ENCODE results near the gene LMO1. TPM values are rescaled to one million over a fixed set of nuclear protein-coding genes. Genes with fewer than 3 reads are reported as not detected.

The LMO1 gene
- 0.27 TPM for total RNA-seq

- peak; percentile 39 to 82 (median 80) for DNase-seq (ENCODE audit: low read depth in 2 of 3, low spot score in 2 of 3)
These were observed at the start of gene LMO1 for GRCh38 chr11:8263769-8264410. Gene LMO1 (minus strand): TSS chr11:8263878. CDS start chr11:8263362, 516 bp downstream.

- no peak for DNase-seq (ENCODE audit: low read depth in 2 of 3, low spot score in 2 of 3)
These were observed 49.3 kb upstream of the LMO1 start for GRCh38 chr11:8312986-8313385.

GRCh38 chr11:8311366-8311765 lies 47.7 kb upstream of the LMO1 start:
- DNase-seq (ENCODE audit: low read depth in 2 of 3, low spot score in 2 of 3): no peak

- no peak for DNase-seq (ENCODE audit: low read depth in 2 of 3, low spot score in 2 of 3)
These were observed 47.1 kb upstream of the LMO1 start for GRCh38 chr11:8310743-8311298.

GRCh38 chr11:8309862-8310261 lies 46.2 kb upstream of the LMO1 start:
- peak in 1 of 3 donors; percentile 41 for DNase-seq (ENCODE audit: low read depth in 2 of 3, low spot score in 2 of 3)

- DNase-seq (ENCODE audit: low read depth in 2 of 3, low spot score in 2 of 3): no peak
These were observed 45.6 kb upstream of the LMO1 start for GRCh38 chr11:8309311-8309710.

GRCh38 chr11:8307601-8308000 lies 43.9 kb upstream of the LMO1 start:
- no peak for DNase-seq (ENCODE audit: low read depth in 2 of 3, low spot score in 2 of 3)

GRCh38 chr11:8301622-8302021 lies 37.9 kb upstream of the LMO1 start:
- no peak for DNase-seq (ENCODE audit: low read depth in 2 of 3, low spot score in 2 of 3)

- DNase-seq (ENCODE audit: low read depth in 2 of 3, low spot score in 2 of 3): peak in 1 of 3 donors; percentile 18
These were observed 35.4 kb upstream of the LMO1 start for GRCh38 chr11:8298801-8299786.

- no peak for DNase-seq (ENCODE audit: low read depth in 2 of 3, low spot score in 2 of 3)
These were observed 34.2 kb upstream of the LMO1 start for GRCh38 chr11:8297781-8298440.

- no peak for DNase-seq (ENCODE audit: low read depth in 2 of 3, low spot score in 2 of 3)
These were observed 33.2 kb upstream of the LMO1 start for GRCh38 chr11:8296872-8297271.

GRCh38 chr11:8296038-8296649 lies 32.5 kb upstream of the LMO1 start:
- DNase-seq (ENCODE audit: low read depth in 2 of 3, low spot score in 2 of 3): no peak

- DNase-seq (ENCODE audit: low read depth in 2 of 3, low spot score in 2 of 3): no peak
These were observed 30.7 kb upstream of the LMO1 start for GRCh38 chr11:8294251-8294935.

GRCh38 chr11:8293171-8293570 lies 29.5 kb upstream of the LMO1 start:
- no peak for DNase-seq (ENCODE audit: low read depth in 2 of 3, low spot score in 2 of 3)

GRCh38 chr11:8292351-8292750 lies 28.7 kb upstream of the LMO1 start:
- no peak for DNase-seq (ENCODE audit: low read depth in 2 of 3, low spot score in 2 of 3)

- DNase-seq (ENCODE audit: low read depth in 2 of 3, low spot score in 2 of 3): no peak
These were observed 28.0 kb upstream of the LMO1 start for GRCh38 chr11:8291421-8292350.

GRCh38 chr11:8290081-8290810 lies 26.6 kb upstream of the LMO1 start:
- DNase-seq (ENCODE audit: low read depth in 2 of 3, low spot score in 2 of 3): no peak

GRCh38 chr11:8289492-8289918 lies 25.8 kb upstream of the LMO1 start:
- no peak for DNase-seq (ENCODE audit: low read depth in 2 of 3, low spot score in 2 of 3)

Measured in hematopoietic multipotent progenitor cell (in vitro differentiated cells).